ENCODE measurements around the gene CALY.

GRCh38 chr10:133358925-133359310 lies 22.2 kb upstream of the CALY start:
- TF ChIP-seq CTCF (IDR thresholded peaks at IDR 0.05), result no peak
- no peak for TF ChIP-seq MAFK (IDR thresholded peaks at IDR 0.05; ENCODE audit: partially characterized antibody)
- no peak for TF ChIP-seq REST (IDR thresholded peaks at IDR 0.05)
- TF ChIP-seq RAD21 (conservative IDR thresholded peaks at IDR 0.05 in 1 of 2, IDR thresholded peaks at IDR 0.05 in 1 of 2), result no peak
- TF ChIP-seq ATOH8 (CRISPR knock-in tag; IDR thresholded peaks at IDR 0.05; ENCODE audit: low read depth), result no peak
- TF ChIP-seq HMGXB4 (CRISPR knock-in tag; IDR thresholded peaks at IDR 0.05; ENCODE audit: borderline replicate concordance), result no peak
- no peak for TF ChIP-seq FOSL2 (IDR thresholded peaks at IDR 0.05)
- no peak for TF ChIP-seq FOSL2 (CRISPR knock-in tag; IDR thresholded peaks at IDR 0.05)
- no peak for TF ChIP-seq POLR2A (IDR thresholded peaks at IDR 0.05; ENCODE audit: low read length)
- TF ChIP-seq ZFP36 (IDR thresholded peaks at IDR 0.05; ENCODE audit: borderline replicate concordance, partially characterized antibody), result no peak
- no peak for TF ChIP-seq JUN (IDR thresholded peaks at IDR 0.05)
- no peak for TF ChIP-seq PBX3 (IDR thresholded peaks at IDR 0.05)
- TF ChIP-seq KDM1A (IDR thresholded peaks at IDR 0.05; ENCODE audit: low read depth), result no peak
- no peak for TF ChIP-seq ZNF302 (CRISPR knock-in tag; IDR thresholded peaks at IDR 0.05)
